Umbilical cord (tissue), 2 donors: Measurements from ENCODE around the gene NUDT14. TPM values are rescaled to one million over a fixed set of nuclear protein-coding genes. Genes with fewer than 3 reads are reported as not detected.

ENCODE experiments used
- DNase-seq: peaks from one replicate; pipeline ENCODE4 v3.0.0-alpha.2; 2015; ENCODE audit warnings: low spot score
- total RNA-seq: library from RNA; depleted of rRNA; stranded (reverse); fragments of >200 nt; gene quantifications from one replicate; pipeline ENCODE4 v1.2.3, GENCODE V29; 2014; ENCODE audit warnings: low replicate concordance; ENCODE audit not compliant: insufficient read depth

Gene NUDT14
- total RNA-seq: 15.9 TPM

- DNase-seq: peak; percentile 57
These were observed at the start of gene NUDT14 for GRCh38 chr14:105180592-105181548. TSS of gene NUDT14 (minus strand) at chr14:105181312. CDS start at chr14:105181209, 103 bp downstream.

GRCh38 chr14:105229099-105229655, 48.1 kb upstream of the NUDT14 start:
- no peak for DNase-seq

GRCh38 chr14:105228562-105228961, 47.5 kb upstream of the NUDT14 start:
- DNase-seq: no peak

- DNase-seq: no peak
These were observed 46.2 kb upstream of the NUDT14 start for GRCh38 chr14:105227346-105227745.

- no peak for DNase-seq
These were observed 45.1 kb upstream of the NUDT14 start for GRCh38 chr14:105226198-105226597.

- DNase-seq: peak; percentile 42
These were observed 43.9 kb upstream of the NUDT14 start for GRCh38 chr14:105224845-105225570.

- DNase-seq: no peak
These were observed 42.8 kb upstream of the NUDT14 start for GRCh38 chr14:105223770-105224544.

- DNase-seq: no peak
These were observed 42.1 kb upstream of the NUDT14 start for GRCh38 chr14:105223260-105223659.

GRCh38 chr14:105221598-105222178, 40.6 kb upstream of the NUDT14 start:
- no peak for DNase-seq

GRCh38 chr14:105220699-105221597, 39.8 kb upstream of the NUDT14 start:
- DNase-seq: no peak

- DNase-seq: no peak
These were observed 38.6 kb upstream of the NUDT14 start for GRCh38 chr14:105219753-105220152.

- no peak for DNase-seq
These were observed 38.0 kb upstream of the NUDT14 start for GRCh38 chr14:105219043-105219612.

- DNase-seq: no peak
These were observed 37.5 kb upstream of the NUDT14 start for GRCh38 chr14:105218611-105219010.

GRCh38 chr14:105217774-105218173, 36.7 kb upstream of the NUDT14 start:
- no peak for DNase-seq

- no peak for DNase-seq
These were observed 35.6 kb upstream of the NUDT14 start for GRCh38 chr14:105216490-105217247.

GRCh38 chr14:105215602-105216001, 34.5 kb upstream of the NUDT14 start:
- DNase-seq: no peak

- DNase-seq: no peak
These were observed 33.3 kb upstream of the NUDT14 start for GRCh38 chr14:105214324-105214915.

- DNase-seq: no peak
These were observed 32.2 kb upstream of the NUDT14 start for GRCh38 chr14:105213361-105213760.
